GM18868 (cell line): ENCODE results near the gene CCSAP.

ENCODE experiments used
- ATAC-seq: cut with Tn5 transposase; IDR thresholded peaks from one replicate; pipeline ENCODE4 v1.9.1; 2021; ENCODE audit warnings: mild to moderate bottlenecking, moderate library complexity; ENCODE audit not compliant: unreplicated experiment

CCSAP gene

GRCh38 chr1:229326601-229327000 is 16.2 kb downstream of the CCSAP start:
- ATAC-seq, result no peak

- no peak for ATAC-seq
These were observed 16.9 kb downstream of the CCSAP start for GRCh38 chr1:229325853-229326487.

GRCh38 chr1:229325401-229325800 is 17.4 kb downstream of the CCSAP start:
- ATAC-seq, result no peak

- ATAC-seq, result no peak
These were observed 18.8 kb downstream of the CCSAP start for GRCh38 chr1:229323885-229324553.

- ATAC-seq, result no peak
These were observed 19.6 kb downstream of the CCSAP start for GRCh38 chr1:229323201-229323600.

- ATAC-seq, result no peak
These were observed 23.4 kb downstream of the CCSAP start for GRCh38 chr1:229319487-229319886.

- ATAC-seq, result no peak
These were observed 24.8 kb downstream of the CCSAP start for GRCh38 chr1:229318056-229318455.

- no peak for ATAC-seq
These were observed 26.7 kb downstream of the CCSAP start for GRCh38 chr1:229316166-229316565.

- no peak for ATAC-seq
These were observed 32.0 kb downstream of the CCSAP start for GRCh38 chr1:229310833-229311232.

GRCh38 chr1:229309684-229310083 is 33.2 kb downstream of the CCSAP start:
- ATAC-seq, result no peak

GRCh38 chr1:229309074-229309473 is 33.8 kb downstream of the CCSAP start:
- no peak for ATAC-seq

GRCh38 chr1:229305392-229305791 is 37.5 kb downstream of the CCSAP start:
- no peak for ATAC-seq

- ATAC-seq, result no peak
These were observed 39.0 kb downstream of the CCSAP start for GRCh38 chr1:229303855-229304254.

GRCh38 chr1:229302740-229303139 is 40.1 kb downstream of the CCSAP start:
- ATAC-seq, result no peak

GRCh38 chr1:229300099-229300757 is 42.6 kb downstream of the CCSAP start:
- no peak for ATAC-seq

- ATAC-seq, result no peak
These were observed 43.9 kb downstream of the CCSAP start for GRCh38 chr1:229298887-229299503.

GRCh38 chr1:229298420-229298819 is 44.4 kb downstream of the CCSAP start:
- no peak for ATAC-seq

GRCh38 chr1:229297746-229298145 is 45.1 kb downstream of the CCSAP start:
- ATAC-seq, result no peak

GRCh38 chr1:229296541-229296941 is 46.3 kb downstream of the CCSAP start:
- no peak for ATAC-seq

- ATAC-seq, result no peak
These were observed 47.1 kb downstream of the CCSAP start for GRCh38 chr1:229295745-229296144.

- no peak for ATAC-seq
These were observed 49.2 kb downstream of the CCSAP start for GRCh38 chr1:229293528-229294204.
